IMR-90 (cell line): Measurements from ENCODE around the gene NTSR2. TPM values are rescaled to one million over a fixed set of nuclear protein-coding genes. Genes with fewer than 3 reads are reported as not detected.

ENCODE experiments used
- ATAC-seq: fragments of 200-7000 bp; cut with Tn5 transposase; 2 replicates; pipeline ENCODE4 v1.9.1; 2020; ENCODE audit warnings: low read depth, mild to moderate bottlenecking, moderate library complexity
- BruUV-seq: library from RNA; stranded (reverse); fragments of 400-500 nt; replicated peaks from 2 replicates; lab custom pipeline; 2021; lab: Mats Ljungman, UMichigan
- CTCF ChIA-PET: fragments of 300-600 bp; formaldehyde crosslinking; extraction: SDS; loops from one replicate; lab custom pipeline; 2021; ENCODE audit warnings: antibody characterized with exemption; lab: Yijun Ruan, JAX
- POLR2A ChIA-PET: fragments of 300-600 bp; sonication (Branson Sonifier 250); formaldehyde crosslinking; loops from one replicate; lab custom pipeline; 2022; ENCODE audit warnings: antibody characterized with exemption; ENCODE audit not compliant: unreplicated experiment; lab: Charles Lee
- DNase-seq: peaks from one replicate; pipeline ENCODE4 v3.0.0; 2013
- H2AFZ ChIP-seq: replicated peaks from 2 replicates; pipeline ENCODE3; 2013; ENCODE audit warnings: low read length, mild to moderate bottlenecking; ENCODE audit not compliant: poor library complexity
- H2AK5ac ChIP-seq: 2 replicates; pipeline ENCODE4 v1.6.1; 2013; ENCODE audit warnings: low read depth, low read length, inconsistent platforms
- H2AK9ac ChIP-seq: replicated peaks from 2 replicates; pipeline ENCODE3; 2013; ENCODE audit warnings: mild to moderate bottlenecking, low read depth, low read length, moderate library complexity; ENCODE audit not compliant: poor library complexity
- H2BK120ac ChIP-seq: 2 replicates; pipeline ENCODE4 v1.6.1; 2013; ENCODE audit warnings: low read depth, low read length, inconsistent platforms
- H2BK15ac ChIP-seq: 3 replicates; pipeline ENCODE4 v1.6.1; 2013; ENCODE audit warnings: low read depth, low read length, inconsistent platforms
- H2BK20ac ChIP-seq: 2 replicates; pipeline ENCODE4 v1.6.1; 2013; ENCODE audit warnings: low read depth, mild to moderate bottlenecking, inconsistent platforms, low read length, moderate library complexity
- H2BK5ac ChIP-seq: 2 replicates; pipeline ENCODE4 v1.6.1; 2013; ENCODE audit warnings: mild to moderate bottlenecking, low read depth, low read length, inconsistent platforms; ENCODE audit not compliant: poor library complexity, severe bottlenecking
- H3K14ac ChIP-seq: replicated peaks from 2 replicates; pipeline ENCODE4 v1.6.1; 2013; ENCODE audit warnings: low read depth, low read length, inconsistent platforms
- H3K18ac ChIP-seq: 2 replicates; pipeline ENCODE4 v1.6.1; 2013; ENCODE audit warnings: low read depth, low read length, control low read depth
- H3K23ac ChIP-seq: 2 replicates; pipeline ENCODE4 v1.6.1; 2013; ENCODE audit warnings: low read depth, low read length, inconsistent platforms
- H3K27ac ChIP-seq: 2 replicates; pipeline ENCODE4 v1.5.1; 2013; ENCODE audit warnings: mild to moderate bottlenecking, control low read depth, low read length; ENCODE audit not compliant: insufficient read depth
- H3K27me3 ChIP-seq: 2 replicates; pipeline ENCODE4 v1.6.1; 2013; ENCODE audit warnings: low read length; ENCODE audit not compliant: control insufficient read depth, insufficient read depth
- H3K36me3 ChIP-seq: 2 replicates; pipeline ENCODE4 v1.6.1; 2013; ENCODE audit warnings: low read length, mixed read lengths; ENCODE audit not compliant: control insufficient read depth, insufficient read depth
- H3K4ac ChIP-seq: 2 replicates; pipeline ENCODE4 v1.6.1; 2013; ENCODE audit warnings: low read depth, low read length, inconsistent platforms
- H3K4me1 ChIP-seq: 2 replicates; pipeline ENCODE4 v1.6.1; 2013; ENCODE audit warnings: low read length, mixed read lengths; ENCODE audit not compliant: control insufficient read depth, insufficient read depth
- H3K4me2 ChIP-seq: 2 replicates; pipeline ENCODE4 v1.6.1; 2013; ENCODE audit warnings: low read depth, mild to moderate bottlenecking, control low read depth, low read length, moderate library complexity
- H3K4me3 ChIP-seq: 2 replicates; pipeline ENCODE4 v1.5.1; 2013; ENCODE audit warnings: low read depth, mild to moderate bottlenecking, control low read depth, low read length, moderate library complexity; ENCODE audit not compliant: insufficient read depth
- H3K56ac ChIP-seq: 2 replicates; pipeline ENCODE4 v1.6.1; 2013; ENCODE audit warnings: low read length, inconsistent platforms; ENCODE audit not compliant: insufficient read depth; ENCODE audit errors: extremely low read depth
- H3K79me1 ChIP-seq, 2 experiments: 2 replicates each; pipeline ENCODE4 v1.6.1; 2013; ENCODE audit warnings: low read length in 2 of 2, inconsistent platforms in 1 of 2, low read depth in 1 of 2
- H3K9ac ChIP-seq: 2 replicates; pipeline ENCODE4 v1.6.1; 2013; ENCODE audit warnings: low read depth, low read length, control low read depth
- H3K9me1 ChIP-seq: 2 replicates; pipeline ENCODE4 v1.6.1; 2013; ENCODE audit warnings: low read length, inconsistent platforms; ENCODE audit not compliant: insufficient read depth
- H3K9me3 ChIP-seq: 2 replicates; pipeline ENCODE4 v1.6.1; 2013; ENCODE audit warnings: low read length; ENCODE audit not compliant: control insufficient read depth, insufficient read depth
- H4K20me1 ChIP-seq: 2 replicates; pipeline ENCODE4 v1.6.1; 2013; ENCODE audit warnings: low read length, inconsistent platforms; ENCODE audit not compliant: insufficient read depth
- H4K5ac ChIP-seq: 2 replicates; pipeline ENCODE4 v1.6.1; 2013; ENCODE audit warnings: mild to moderate bottlenecking, low read depth, low read length, control low read depth
- H4K8ac ChIP-seq, 2 experiments: 2 replicates each; pipeline ENCODE4 v1.6.1; 2013; ENCODE audit warnings: low read depth in 2 of 2, low read length in 2 of 2, control low read depth in 1 of 2, inconsistent platforms in 1 of 2
- H4K91ac ChIP-seq: 2 replicates; pipeline ENCODE4 v1.6.1; 2013; ENCODE audit warnings: low read depth, low read length, inconsistent platforms; ENCODE audit not compliant: insufficient read depth
- BHLHE40 ChIP-seq: fragments of 150-350 bp; IDR thresholded peaks from 2 replicates; pipeline ENCODE4 v1.6.1; 2016; ENCODE audit warnings: mild to moderate bottlenecking, low read depth, low read length
- CHD1 ChIP-seq: IDR thresholded peaks from 2 replicates; pipeline ENCODE4 v1.6.1; 2012; ENCODE audit warnings: low read depth, low read length, improper control_type of control experiment
- ELK1 ChIP-seq: fragments of 150-350 bp; IDR thresholded peaks from 2 replicates; pipeline ENCODE4 v1.6.1; 2016; ENCODE audit warnings: low read depth, mild to moderate bottlenecking, low read length, moderate library complexity, borderline replicate concordance
- FOS ChIP-seq: fragments of 150-350 bp; IDR thresholded peaks from 2 replicates; pipeline ENCODE4 v1.6.1; 2016; ENCODE audit warnings: low read depth, low read length
- MAFK ChIP-seq: IDR thresholded peaks from 2 replicates; pipeline ENCODE4 v1.6.1; 2012; ENCODE audit warnings: low read depth, low read length, improper control_type of control experiment
- MXI1 ChIP-seq: IDR thresholded peaks from 2 replicates; pipeline ENCODE4 v1.6.1; 2012; ENCODE audit warnings: low read depth, mild to moderate bottlenecking, low read length, moderate library complexity, borderline replicate concordance
- POLR2A ChIP-seq: IDR thresholded peaks from 2 replicates; pipeline ENCODE4 v1.6.1; 2012; ENCODE audit warnings: mild to moderate bottlenecking, low read depth, low read length
- RAD21 ChIP-seq: IDR thresholded peaks from 2 replicates; pipeline ENCODE4 v1.6.1; 2012; ENCODE audit warnings: low read length, improper control_type of control experiment
- RCOR1 ChIP-seq: IDR thresholded peaks from 2 replicates; pipeline ENCODE4 v1.6.1; 2012; ENCODE audit warnings: mild to moderate bottlenecking, low read length, improper control_type of control experiment; ENCODE audit not compliant: insufficient replicate concordance
- RFX5 ChIP-seq: IDR thresholded peaks from 2 replicates; pipeline ENCODE4 v1.8.0; 2012; ENCODE audit warnings: low read depth, mild to moderate bottlenecking, low read length, moderate library complexity
- SMC3 ChIP-seq: fragments of 150-350 bp; IDR thresholded peaks from 2 replicates; pipeline ENCODE4 v1.6.1; 2016; ENCODE audit warnings: low read depth, mild to moderate bottlenecking, antibody characterized with exemption, low read length, moderate library complexity
- USF2 ChIP-seq: fragments of 150-350 bp; IDR thresholded peaks from 2 replicates; pipeline ENCODE4 v1.6.1; 2017; ENCODE audit warnings: mild to moderate bottlenecking, antibody characterized with exemption, low read length, low read depth
- WGBS, 2 experiments: methylation state at CpG; one replicate each; pipeline versions ENCODE4 v1.1.5 to v1.1.7; 2013; ENCODE audit warnings: missing lambda C conversion rate in 2 of 2; ENCODE audit not compliant: insufficient read length in 1 of 2; ENCODE audit errors: extremely low coverage in 2 of 2; 5-methylcytosine and 5-hydroxymethylcytosine counted together
- dilution Hi-C: fragments of 300-500 bp; cut with HindIII; formaldehyde crosslinking; loops from one replicate; pipeline ENCODE4 v1.14.3; 2018; ENCODE audit warnings: low sequenced_read_pairs; ENCODE audit not compliant: unreplicated experiment
- in situ Hi-C: fragments of 300-500 bp; cut with MboI; formaldehyde crosslinking; loops from 3 replicates; pipeline ENCODE4 v1.14.3; 2019; ENCODE audit warnings: low sequenced_read_pairs, inconsistent platforms, mixed read lengths
- intact Hi-C: fragments of 100-400 bp; cut with micrococcal nuclease; formaldehyde crosslinking; loops from 2 replicates; pipeline ENCODE4 v1.10.0; 2022
- polyA plus RNA-seq, 3 experiments: library from polyadenylated mRNA; depleted of rRNA; stranded (reverse); fragments of >200 nt; gene quantifications; 2 replicates each; pipeline ENCODE4 v1.2.3, GENCODE V29; 2012; ENCODE audit warnings: low replicate concordance in 1 of 3
- total RNA-seq: library from RNA; depleted of rRNA; stranded (reverse); fragments of >200 nt; gene quantifications from 2 replicates; pipeline ENCODE4 v1.2.3, GENCODE V29; 2012
- TF ChIP-seq, protein P1 (sequence below): conservative IDR thresholded peaks from 2 replicates; pipeline ENCODE4 v1.5.1; 2012; ENCODE audit warnings: mild to moderate bottlenecking, low read depth, low read length, improper control_type of control experiment

The NTSR2 gene
- total and polyA plus RNA-seq, 2 of the 4 experiments (the other 2 are of a cell fraction), result not detected

- no peak overlapping the region for H3K4me3 ChIP-seq
- H3K14ac ChIP-seq, result no peak overlapping the region
- H4K5ac ChIP-seq, result no peak overlapping the region
- H3K27me3 ChIP-seq, result no peaks in the 10 kb centered on the region
- no peak overlapping the region for H3K18ac ChIP-seq
- ChIA-PET POLR2A (no interaction called here), CTCF (interaction anchor here (1.3 kb wide), 1 partner anchor 33 kb away, joined by 4 read pairs; no protein-coding TSS in a partner anchor)
- H3K4me1 ChIP-seq, result peaks cover 6% of the 10 kb centered on the region
- H4K91ac ChIP-seq, result no peak overlapping the region
- ATAC-seq (no peak), DNase-seq (no peak)
- intact Hi-C loops (no loop called here), in situ Hi-C loops (no loop called here), dilution Hi-C loops (no loop called here)
- no peaks in the 10 kb centered on the region for H3K9me3 ChIP-seq
- no peak overlapping the region for H2BK5ac ChIP-seq
- H3K79me1 ChIP-seq, result no peaks in the 10 kb centered on the region
- H3K36me3 ChIP-seq, result no peaks in the 10 kb centered on the region
- no peak overlapping the region for H2AK9ac ChIP-seq
- no peak overlapping the region for H4K8ac ChIP-seq
- H2BK20ac ChIP-seq, result no peak overlapping the region
- H3K56ac ChIP-seq, result no peak overlapping the region
- peaks cover 4% of the 10 kb centered on the region; the same call in 1 of the 2 replicates for H3K9me1 ChIP-seq
- H2AFZ ChIP-seq, result no peak overlapping the region
- no CpG with 5 or more reads among the region's 3 CpGs for whole genome bisulfite sequencing, 2 experiments
- H3K27ac ChIP-seq, result no peak overlapping the region
- TF ChIP-seq, protein P1, sequence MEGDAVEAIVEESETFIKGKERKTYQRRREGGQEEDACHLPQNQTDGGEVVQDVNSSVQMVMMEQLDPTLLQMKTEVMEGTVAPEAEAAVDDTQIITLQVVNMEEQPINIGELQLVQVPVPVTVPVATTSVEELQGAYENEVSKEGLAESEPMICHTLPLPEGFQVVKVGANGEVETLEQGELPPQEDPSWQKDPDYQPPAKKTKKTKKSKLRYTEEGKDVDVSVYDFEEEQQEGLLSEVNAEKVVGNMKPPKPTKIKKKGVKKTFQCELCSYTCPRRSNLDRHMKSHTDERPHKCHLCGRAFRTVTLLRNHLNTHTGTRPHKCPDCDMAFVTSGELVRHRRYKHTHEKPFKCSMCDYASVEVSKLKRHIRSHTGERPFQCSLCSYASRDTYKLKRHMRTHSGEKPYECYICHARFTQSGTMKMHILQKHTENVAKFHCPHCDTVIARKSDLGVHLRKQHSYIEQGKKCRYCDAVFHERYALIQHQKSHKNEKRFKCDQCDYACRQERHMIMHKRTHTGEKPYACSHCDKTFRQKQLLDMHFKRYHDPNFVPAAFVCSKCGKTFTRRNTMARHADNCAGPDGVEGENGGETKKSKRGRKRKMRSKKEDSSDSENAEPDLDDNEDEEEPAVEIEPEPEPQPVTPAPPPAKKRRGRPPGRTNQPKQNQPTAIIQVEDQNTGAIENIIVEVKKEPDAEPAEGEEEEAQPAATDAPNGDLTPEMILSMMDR, result no peak
- no peak for TF ChIP-seq CHD1
- no peak for TF ChIP-seq RFX5
- no peak for TF ChIP-seq POLR2A
- TF ChIP-seq USF2, result no peak
- no peak for TF ChIP-seq MXI1
- TF ChIP-seq MAFK, result no peak
- TF ChIP-seq RAD21, result no peak
- TF ChIP-seq FOS, result no peak
- no peak for TF ChIP-seq RCOR1
- no peak for TF ChIP-seq SMC3
- TF ChIP-seq BHLHE40, result no peak
- no peak for TF ChIP-seq ELK1
- no peak overlapping the region for H3K9ac ChIP-seq
- H3K23ac ChIP-seq, result no peak overlapping the region
- no TSS peak for BruUV-seq
- no peak overlapping the region for H2BK120ac ChIP-seq
- no peak overlapping the region for H3K4me2 ChIP-seq
- no peak overlapping the region for H3K4ac ChIP-seq
- H2AK5ac ChIP-seq, result no peak overlapping the region
- H2BK15ac ChIP-seq, result no peak overlapping the region
- H4K20me1 ChIP-seq, result no peaks in the 10 kb centered on the region
Measured at GRCh38 chr2:11705711-11706110, 35.7 kb upstream of the NTSR2 start.
